SK-N-SH treated with all-trans-retinoic acid at 6 μM for 48 hours (cell line): ENCODE results near the gene OSBPL1A.

Experiments
- ATAC-seq: fragments of 200-7000 bp; cut with Tn5 transposase; 3 replicates; pipeline ENCODE4 v1.9.1; 2020; ENCODE audit warnings: mild to moderate bottlenecking, moderate library complexity
- ARNTL ChIP-seq: fragments of 450-650 bp; formaldehyde crosslinking; IDR thresholded peaks from 2 replicates; pipeline ENCODE4 v1.5.0; 2020; ENCODE audit warnings: low read depth, mild to moderate bottlenecking, moderate library complexity, borderline replicate concordance
- BACH2 ChIP-seq: fragments of 250-450 bp; sonication (Bioruptor Pico); IDR thresholded peaks from 2 replicates; pipeline ENCODE4 v1.9.0; 2021; ENCODE audit warnings: mild to moderate bottlenecking, borderline replicate concordance
- CREB5 ChIP-seq: fragments of 250-450 bp; sonication (Bioruptor Pico); IDR thresholded peaks from 2 replicates; pipeline ENCODE4 v1.5.1; 2020; ENCODE audit warnings: low read depth, mild to moderate bottlenecking, moderate library complexity
- CSDC2 ChIP-seq: fragments of 250-450 bp; sonication (Bioruptor Pico); IDR thresholded peaks from 2 replicates; pipeline ENCODE4 v1.5.0; 2020; ENCODE audit warnings: mild to moderate bottlenecking, moderate library complexity
- CSRNP3 ChIP-seq: fragments of 250-450 bp; sonication (Bioruptor Pico); IDR thresholded peaks from 2 replicates; pipeline ENCODE4 v1.5.1; 2021; ENCODE audit warnings: mild to moderate bottlenecking, moderate library complexity
- GLIS3 ChIP-seq: fragments of 250-450 bp; sonication (Bioruptor Pico); IDR thresholded peaks from 2 replicates; pipeline ENCODE4 v1.5.0; 2020; ENCODE audit warnings: mild to moderate bottlenecking, moderate library complexity
- ISL1 ChIP-seq: fragments of 250-450 bp; sonication (Bioruptor Pico); IDR thresholded peaks from 2 replicates; pipeline ENCODE4 v2.1.2; 2022; ENCODE audit warnings: mild to moderate bottlenecking, moderate library complexity
- OSR1 ChIP-seq: fragments of 250-450 bp; sonication (Bioruptor Pico); IDR thresholded peaks from 2 replicates; pipeline ENCODE4 v1.8.0; 2022; ENCODE audit warnings: moderate library complexity, mild to moderate bottlenecking, inconsistent platforms
- PATZ1 ChIP-seq: fragments of 250-450 bp; sonication (Bioruptor Pico); IDR thresholded peaks from 2 replicates; pipeline ENCODE4 v1.8.0; 2020; ENCODE audit warnings: mild to moderate bottlenecking, moderate library complexity, borderline replicate concordance
- POU6F1 ChIP-seq: fragments of 250-450 bp; sonication (Bioruptor Pico); IDR thresholded peaks from 2 replicates; pipeline ENCODE4 v1.8.0; 2021; ENCODE audit warnings: low read depth, mild to moderate bottlenecking, moderate library complexity, borderline replicate concordance
- PPARA ChIP-seq: fragments of 250-450 bp; sonication (Bioruptor Pico); IDR thresholded peaks from 2 replicates; pipeline ENCODE4 v1.5.0; 2020; ENCODE audit warnings: mild to moderate bottlenecking, borderline replicate concordance
- SNAI2 ChIP-seq: fragments of 250-450 bp; sonication (Bioruptor Pico); IDR thresholded peaks from 2 replicates; pipeline ENCODE4 v1.5.0; 2020; ENCODE audit warnings: mild to moderate bottlenecking, moderate library complexity
- TCF4 ChIP-seq: fragments of 250-450 bp; sonication (Bioruptor Pico); IDR thresholded peaks from 2 replicates; pipeline ENCODE4 v1.8.0; 2021; ENCODE audit warnings: mild to moderate bottlenecking, moderate library complexity, borderline replicate concordance
- TOX ChIP-seq: fragments of 250-450 bp; sonication (Bioruptor Pico); IDR thresholded peaks from 2 replicates; pipeline ENCODE4 v1.8.0; 2021; ENCODE audit warnings: mild to moderate bottlenecking, moderate library complexity, borderline replicate concordance
- ZC3H10 ChIP-seq: fragments of 250-450 bp; sonication (Bioruptor Pico); IDR thresholded peaks from 2 replicates; pipeline ENCODE4 v1.5.1; 2021; ENCODE audit warnings: mild to moderate bottlenecking, moderate library complexity
- ZFP3 ChIP-seq: fragments of 250-450 bp; sonication (Bioruptor Pico); IDR thresholded peaks from 2 replicates; pipeline ENCODE4 v1.5.0; 2020; ENCODE audit warnings: mild to moderate bottlenecking, moderate library complexity
- ZFP30 ChIP-seq: fragments of 450-650 bp; formaldehyde crosslinking; IDR thresholded peaks from 2 replicates; pipeline ENCODE4 v1.5.0; 2022; ENCODE audit warnings: mild to moderate bottlenecking, moderate library complexity
- ZNF565 ChIP-seq: fragments of 450-650 bp; formaldehyde crosslinking; conservative IDR thresholded peaks from 2 replicates; pipeline ENCODE4 v1.5.0; 2020; ENCODE audit warnings: low read depth, mild to moderate bottlenecking, moderate library complexity
- ZNF70 ChIP-seq: fragments of 450-650 bp; formaldehyde crosslinking; IDR thresholded peaks from 2 replicates; pipeline ENCODE4 v1.5.0; 2020; ENCODE audit warnings: mild to moderate bottlenecking, moderate library complexity

Gene OSBPL1A

GRCh38 chr18:24249716-24250115 lies 147.9 kb downstream of the OSBPL1A start:
- no peak for ATAC-seq
- no peak for TF ChIP-seq ZNF565 (CRISPR knock-in tag)
- no peak for TF ChIP-seq ZNF70 (CRISPR knock-in tag)
- TF ChIP-seq CREB5 (CRISPR knock-in tag): no peak
- TF ChIP-seq ZFP3 (CRISPR knock-in tag): no peak
- no peak for TF ChIP-seq ISL1 (CRISPR knock-in tag)
- no peak for TF ChIP-seq OSR1 (CRISPR knock-in tag)
- no peak for TF ChIP-seq CSDC2
- TF ChIP-seq SNAI2: no peak
- no peak for TF ChIP-seq TCF4 (CRISPR knock-in tag)
- TF ChIP-seq GLIS3 (CRISPR knock-in tag): no peak
- no peak for TF ChIP-seq CSRNP3 (CRISPR knock-in tag)
- no peak for TF ChIP-seq PPARA

- TF ChIP-seq PATZ1 (CRISPR knock-in tag) (no peak), CSRNP3 (CRISPR knock-in tag) (no peak), ZNF70 (CRISPR knock-in tag) (no peak), TOX (CRISPR knock-in tag) (no peak), ZFP3 (CRISPR knock-in tag) (no peak), ZFP30 (CRISPR knock-in tag) (no peak), CSDC2 (no peak), ISL1 (CRISPR knock-in tag) (no peak)
- no peak for ATAC-seq
Observed at GRCh38 chr18:24248359-24248758, 149.3 kb downstream of the OSBPL1A start.

- TF ChIP-seq CSRNP3 (CRISPR knock-in tag) (no peak), OSR1 (CRISPR knock-in tag) (no peak), POU6F1 (CRISPR knock-in tag) (no peak), SNAI2 (no peak), PATZ1 (CRISPR knock-in tag) (no peak)
- no peak for ATAC-seq
Observed at GRCh38 chr18:24246143-24246542, 151.5 kb downstream of the OSBPL1A start.

GRCh38 chr18:24244698-24245097 lies 152.9 kb downstream of the OSBPL1A start:
- ATAC-seq: no peak
- TF ChIP-seq TCF4 (CRISPR knock-in tag) (no peak), CSDC2 (no peak), ZFP30 (CRISPR knock-in tag) (no peak), BACH2 (CRISPR knock-in tag) (no peak), ISL1 (CRISPR knock-in tag) (no peak), ARNTL (no peak), ZC3H10 (CRISPR knock-in tag) (no peak), POU6F1 (CRISPR knock-in tag) (no peak), ZNF70 (CRISPR knock-in tag) (no peak), CSRNP3 (CRISPR knock-in tag) (no peak), PPARA (no peak)
